Fibroblast of skin of back (primary cell): Measurements from ENCODE around the gene GALNT18.

ENCODE experiments used
- DNase-seq: peaks from one replicate; pipeline ENCODE4 v3.0.0-alpha.2; 2013

Gene GALNT18

GRCh38 chr11:11338304-11338703 is 283.5 kb downstream of the GALNT18 start:
- DNase-seq: no peak

DNA sequence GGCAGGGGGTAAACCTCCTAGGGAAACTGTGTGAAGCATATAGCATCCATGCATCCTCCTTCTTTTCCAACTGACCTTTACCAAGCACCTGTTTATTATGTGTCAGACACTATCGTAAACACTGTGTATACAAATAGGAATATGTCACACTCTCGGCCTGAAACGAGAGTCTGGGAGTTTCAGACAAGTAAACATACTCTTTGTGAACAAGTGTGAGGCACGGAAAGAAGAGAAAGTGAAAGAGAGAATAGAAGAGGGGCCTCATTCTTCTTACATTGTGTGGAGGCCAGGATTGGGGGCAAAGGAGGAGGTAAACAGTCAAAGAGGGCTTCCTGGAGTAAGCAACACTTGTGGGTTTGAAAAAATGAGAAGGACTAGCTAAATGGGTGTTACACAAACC is 285.1 kb downstream of the GALNT18 start:
- no peak for DNase-seq

DNA sequence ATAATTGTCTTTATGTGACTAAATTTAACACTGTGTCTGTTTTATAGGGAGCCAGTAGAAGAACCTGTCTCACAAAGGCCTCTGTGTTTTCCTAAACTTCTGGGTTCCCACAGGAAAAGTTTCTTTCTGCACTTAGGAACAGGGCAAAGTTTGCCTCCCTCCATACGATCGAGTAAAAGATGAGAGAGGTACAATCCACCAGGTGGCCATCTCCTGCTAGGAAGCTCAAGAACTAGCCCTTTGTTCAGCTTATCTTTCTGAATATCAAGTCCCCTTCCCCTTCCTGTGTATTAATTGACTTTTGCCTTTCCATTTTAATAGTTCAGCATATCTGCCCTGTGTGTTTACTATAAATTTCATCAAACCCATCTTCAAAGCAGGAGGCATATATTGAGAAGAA is 286.8 kb downstream of the GALNT18 start:
- DNase-seq: no peak

- no peak for DNase-seq
These were observed 287.2 kb downstream of the GALNT18 start for GRCh38 chr11:11334607-11335006.

GRCh38 chr11:11332141-11332710 is 289.6 kb downstream of the GALNT18 start:
- no peak for DNase-seq

GRCh38 chr11:11329062-11329806 is 292.6 kb downstream of the GALNT18 start:
- no peak for DNase-seq

GRCh38 chr11:11324090-11324489 is 297.7 kb downstream of the GALNT18 start:
- DNase-seq: peak; percentile 7

DNA sequence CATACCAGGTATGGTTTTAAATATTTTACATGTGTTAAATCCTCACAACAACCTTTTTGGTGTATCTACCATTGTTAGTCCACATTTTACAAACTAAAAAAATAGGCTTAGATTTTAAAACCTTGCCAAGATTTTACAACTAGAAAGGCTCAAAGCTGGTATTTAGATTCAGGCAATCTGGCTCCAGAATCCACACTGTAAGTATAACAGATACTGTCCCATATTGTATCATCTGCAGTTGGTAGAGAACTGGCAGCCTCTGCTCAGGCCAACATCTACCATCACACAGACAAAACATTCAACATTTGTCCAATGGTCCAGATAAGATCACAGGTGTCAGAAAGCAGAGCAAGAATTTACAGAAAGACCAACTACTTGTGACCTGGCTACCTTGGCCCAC is 299.7 kb downstream of the GALNT18 start:
- DNase-seq: no peak

- DNase-seq: peak; percentile 0
These were observed 301.0 kb downstream of the GALNT18 start for GRCh38 chr11:11320825-11321224.

- no peak for DNase-seq
These were observed 302.8 kb downstream of the GALNT18 start for GRCh38 chr11:11318961-11319360.

- DNase-seq: no peak
These were observed 303.3 kb downstream of the GALNT18 start for GRCh38 chr11:11318461-11318860.

GRCh38 chr11:11316651-11317230 is 305.1 kb downstream of the GALNT18 start:
- DNase-seq: no peak

DNA sequence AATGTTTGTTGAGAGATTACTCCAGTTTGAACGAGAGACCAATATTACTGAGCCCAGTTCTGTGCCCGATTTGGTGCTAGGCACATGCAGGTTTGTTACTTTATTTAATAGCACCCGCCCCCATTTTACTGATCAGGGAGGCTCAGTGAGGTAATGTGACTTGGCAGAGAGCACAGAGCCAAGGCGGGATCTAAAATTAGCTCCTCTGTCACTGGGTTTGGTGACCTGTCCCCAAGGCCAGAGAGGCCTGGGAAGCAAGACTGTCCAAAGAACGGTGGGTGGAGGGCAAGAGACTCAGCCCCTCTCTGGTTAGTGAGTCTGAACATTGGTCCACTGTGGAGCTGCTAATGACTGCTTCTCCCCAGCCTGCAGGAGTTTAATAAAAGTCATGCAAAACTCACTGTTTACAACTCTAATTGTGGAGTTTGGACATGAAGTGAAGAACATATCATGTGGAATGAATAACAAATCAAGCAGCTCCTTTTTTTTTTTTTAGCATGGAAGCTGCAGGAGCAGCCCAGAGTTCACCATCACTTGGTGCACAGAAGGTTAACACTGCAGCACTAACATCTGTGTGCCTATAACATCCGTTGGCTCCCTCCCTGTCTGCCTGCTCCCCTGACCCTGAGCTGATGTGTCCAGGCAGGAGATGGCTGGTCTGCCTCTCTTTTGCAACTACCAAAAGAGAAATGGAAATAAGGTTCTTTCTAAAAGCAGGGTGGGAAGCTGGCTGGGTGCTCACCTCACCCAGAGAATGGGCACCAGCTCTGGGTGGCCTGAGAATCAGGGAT is 307.7 kb downstream of the GALNT18 start:
- no peak for DNase-seq

- peak; percentile 60 for DNase-seq
These were observed 308.4 kb downstream of the GALNT18 start for GRCh38 chr11:11313426-11313825.

DNA sequence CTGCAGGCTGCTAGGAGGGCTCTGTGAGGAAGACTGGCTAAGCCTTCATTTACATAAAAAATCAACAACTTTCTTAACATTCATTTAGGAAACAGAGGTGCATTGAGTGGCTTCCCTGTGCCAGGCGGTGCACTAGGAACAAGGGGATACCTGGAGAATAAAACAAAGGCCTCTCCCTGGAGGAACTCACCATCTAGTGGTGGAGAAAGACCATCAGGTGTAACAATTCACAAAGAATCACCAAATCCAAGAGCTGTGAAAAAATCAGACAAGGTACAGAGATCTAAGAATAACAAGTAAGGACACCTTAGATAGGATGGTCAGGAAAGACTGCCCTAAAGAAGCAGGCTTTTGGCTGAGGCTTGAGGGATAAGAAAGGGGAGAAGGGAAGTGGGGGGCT is 309.1 kb downstream of the GALNT18 start:
- DNase-seq: no peak

DNA sequence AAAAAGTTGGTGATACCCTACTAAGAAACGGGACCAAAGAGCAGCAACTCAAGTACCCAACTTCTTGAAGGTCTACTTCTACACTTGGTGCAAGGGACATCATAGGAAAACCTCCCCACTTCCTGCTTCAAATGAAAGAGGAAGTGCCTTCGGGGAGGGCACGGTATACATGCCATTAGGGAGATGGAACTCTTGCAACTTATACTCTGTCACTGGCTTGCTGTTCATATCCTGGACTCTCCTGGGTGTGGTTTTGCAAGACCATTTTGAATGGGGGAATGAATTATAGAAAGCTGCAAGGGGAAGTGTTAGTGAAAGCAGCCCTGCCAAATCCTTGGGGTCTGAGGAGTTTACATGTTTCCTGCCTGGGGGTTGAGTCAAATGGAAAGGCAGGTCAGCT is 310.6 kb downstream of the GALNT18 start:
- no peak for DNase-seq

DNA sequence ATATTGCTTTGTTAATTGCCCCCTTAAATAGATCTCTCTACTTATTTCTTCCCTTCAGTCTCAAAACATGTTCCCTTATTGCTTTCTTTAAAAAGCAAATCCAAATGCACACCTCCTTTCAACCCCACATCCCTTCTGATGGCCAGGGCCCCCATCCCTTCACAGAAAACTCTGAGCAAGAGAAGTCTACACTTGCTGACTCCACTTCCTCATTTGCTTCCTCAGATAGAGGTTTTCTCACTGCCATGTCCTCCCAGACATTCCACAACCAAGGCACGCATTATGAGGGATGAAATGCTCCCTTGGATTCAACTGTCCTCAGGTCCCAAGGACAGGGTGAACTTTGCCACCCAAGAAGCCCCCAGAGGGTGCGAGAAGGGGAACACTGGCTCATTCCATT is 311.9 kb downstream of the GALNT18 start:
- DNase-seq: no peak

- no peak for DNase-seq
These were observed 313.6 kb downstream of the GALNT18 start for GRCh38 chr11:11308249-11308648.

DNA sequence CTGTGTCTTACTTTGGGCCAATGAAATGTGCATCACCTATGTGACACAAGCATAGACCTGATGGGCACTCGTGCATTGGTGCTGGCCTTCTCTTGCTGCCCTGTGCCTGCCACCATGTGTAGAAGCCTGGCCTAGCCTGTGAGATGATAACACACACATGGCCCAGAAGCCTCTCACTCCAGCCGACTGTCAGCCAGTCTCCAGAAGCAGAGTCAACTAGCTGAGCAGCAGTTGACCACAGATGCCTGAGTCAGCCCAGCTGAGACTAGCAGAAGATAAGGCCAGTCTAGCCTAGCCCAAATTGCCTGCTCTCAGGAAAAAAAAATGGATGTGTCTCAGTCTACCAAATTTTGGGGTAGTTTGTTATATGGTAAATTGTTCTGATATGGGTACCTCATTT is 314.9 kb downstream of the GALNT18 start:
- DNase-seq: peak; percentile 13

DNA sequence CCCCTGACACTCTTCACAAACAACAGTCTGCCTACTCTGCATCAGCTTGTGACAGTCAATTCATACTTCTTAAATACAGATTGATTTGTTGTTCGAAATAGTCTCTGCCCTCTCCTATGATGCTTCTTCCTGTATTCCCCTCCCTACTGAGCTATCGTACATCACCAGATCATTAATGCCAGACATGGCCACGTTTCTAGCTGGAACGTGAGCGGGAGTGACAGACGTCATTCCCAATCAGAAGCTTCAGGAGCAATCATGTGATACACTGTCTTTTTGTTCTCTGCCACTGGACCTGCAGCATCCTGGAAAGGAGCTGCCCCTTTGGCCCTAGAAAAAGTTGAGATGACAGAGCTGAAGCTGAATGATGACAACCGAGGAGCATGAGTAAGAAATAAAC is 317.3 kb downstream of the GALNT18 start:
- no peak for DNase-seq

GRCh38 chr11:11302565-11302964 is 319.2 kb downstream of the GALNT18 start:
- DNase-seq: no peak

DNA sequence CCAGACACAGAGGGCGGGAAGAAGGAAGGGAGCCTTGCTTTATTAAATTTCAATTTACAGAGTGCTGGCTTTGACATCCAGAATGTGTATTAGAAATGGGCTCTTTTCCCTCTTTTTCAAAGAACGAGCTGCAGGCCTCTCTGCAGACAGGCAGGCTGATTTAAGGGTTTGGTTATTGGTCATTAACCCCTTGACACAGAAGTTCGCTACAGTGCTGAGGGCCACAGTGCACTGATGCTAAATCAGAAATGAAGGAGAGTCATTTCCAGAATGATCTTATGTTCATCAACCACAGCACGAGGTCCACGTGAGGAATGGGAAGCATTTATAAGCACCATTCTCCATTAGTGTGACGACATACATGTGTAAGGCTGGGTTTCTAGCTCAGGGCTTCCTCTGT is 320.6 kb downstream of the GALNT18 start:
- no peak for DNase-seq

GRCh38 chr11:11297578-11297977 is 324.2 kb downstream of the GALNT18 start:
- DNase-seq: no peak
